ENCODE data around the gene PDCD2L. TPM values are rescaled to one million over a fixed set of nuclear protein-coding genes. Genes with fewer than 3 reads are reported as not detected.
"Not testable (repeated sequence)": the region's sequence is repeated elsewhere in the genome, so short reads cannot be mapped to it uniquely, and the experiment has no call there.

PDCD2L gene
- total RNA-seq, 2 experiments from 2014 or later, result 29.8 TPM

DNA sequence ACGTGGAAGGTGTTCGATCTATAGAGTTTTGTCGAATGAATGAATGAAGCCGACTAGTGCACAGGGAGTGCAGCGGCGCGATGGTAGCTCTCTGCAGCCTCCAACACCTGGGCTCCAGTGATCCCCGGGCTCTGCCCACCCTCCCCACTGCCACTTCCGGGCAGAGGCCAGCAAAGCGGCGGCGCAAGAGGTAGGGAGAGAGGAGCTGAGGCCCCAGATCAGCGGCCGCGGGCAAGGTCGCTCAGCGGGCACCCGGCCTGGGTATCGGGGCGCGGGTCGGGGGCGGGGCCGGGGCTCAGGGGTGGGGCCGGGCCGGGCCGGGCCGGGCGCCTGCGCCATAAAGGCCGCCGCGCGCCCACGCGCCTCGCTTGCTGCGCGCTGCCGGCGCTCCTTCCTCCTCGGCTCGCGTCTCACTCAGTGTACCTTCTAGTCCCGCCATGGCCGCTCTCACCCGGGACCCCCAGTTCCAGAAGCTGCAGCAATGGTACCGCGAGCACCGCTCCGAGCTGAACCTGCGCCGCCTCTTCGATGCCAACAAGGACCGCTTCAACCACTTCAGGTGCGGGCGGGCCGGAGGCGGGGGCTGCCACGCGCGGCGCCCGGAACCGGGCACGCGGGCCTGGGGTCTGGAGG is 39.3 kb upstream of the PDCD2L start, which contains the start of gene GPI:
GPI (plus strand) TSS at position 367 of the 633 bp plus-strand sequence; CDS start at position 438, 71 bp downstream.
- DNase-seq, result peak; percentile 79
- Mint-ChIP-seq H3K27me3 (no peaks in the 10 kb centered on the region), H3K4me1 (ENCODE audit: low read depth) (peaks cover 38% of the 10 kb centered on the region), H3K27ac (peak within 1 kb of the TSS; percentile 84), H3K4me3 (peak within 1 kb of the TSS; percentile 95), H3K9me3 (no peaks in the 10 kb centered on the region), H3K36me3 (peaks cover 37% of the 10 kb centered on the region)
- ChIA-PET CTCF (interaction anchor here (1.0 to 1.1 kb wide), 2 partner anchors 14 to 18 kb away, joined by 3 to 4 read pairs; no protein-coding TSS in a partner anchor), POLR2A (interaction anchor here (0.7 to 1.4 kb wide), 4 partner anchors 9 to 187 kb away, joined by 3 to 5 read pairs (median 4); no protein-coding TSS in a partner anchor)
- intact Hi-C loops (cut with micrococcal nuclease), result loop anchor here (2.0 kb wide), 1 partner anchor 66 kb away; no protein-coding TSS in a partner anchor

DNA sequence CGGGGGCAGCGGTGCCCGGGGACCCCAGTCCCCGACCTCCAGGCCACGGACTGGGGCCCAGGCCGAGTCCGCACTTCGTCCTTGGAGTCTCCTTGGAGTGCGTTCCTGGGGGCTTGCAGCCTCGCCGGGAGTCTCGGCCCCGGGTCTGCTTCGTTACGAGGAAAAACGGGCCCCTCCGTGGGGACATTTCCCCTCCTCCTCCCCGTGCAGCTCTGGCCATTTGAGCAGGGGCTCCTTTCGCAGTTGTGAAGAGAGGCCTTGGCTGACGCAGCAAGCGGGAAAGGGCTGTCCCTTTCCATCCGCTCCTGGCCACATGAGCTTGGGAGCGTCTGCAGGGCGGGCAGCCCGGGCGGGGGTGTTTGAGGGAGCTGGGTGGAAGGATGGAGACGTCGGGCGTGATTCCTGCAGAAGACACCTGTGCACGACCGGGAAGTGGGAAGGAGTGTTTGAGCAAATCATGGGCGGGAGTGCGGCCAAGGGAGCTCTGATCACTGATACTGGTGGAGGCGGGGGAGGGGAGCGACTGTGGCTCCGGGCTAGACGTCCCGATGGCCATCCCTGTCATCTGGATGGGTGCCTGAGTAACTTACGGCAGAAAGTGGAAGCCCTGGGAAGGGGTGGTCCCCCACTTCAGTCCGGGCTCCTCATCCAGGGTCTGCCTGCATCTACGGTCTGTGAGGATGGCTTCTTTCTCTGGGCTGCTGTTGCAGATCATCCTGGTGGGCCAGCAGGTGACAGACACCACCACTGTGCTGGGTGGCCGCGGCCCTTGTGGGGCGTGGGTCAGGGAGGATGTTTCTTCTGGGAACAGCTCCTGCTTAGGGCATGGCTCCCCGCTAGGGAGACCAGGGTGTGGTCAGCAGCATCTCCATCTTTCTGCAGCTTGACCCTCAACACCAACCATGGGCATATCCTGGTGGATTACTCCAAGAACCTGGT is 38.5 kb upstream of the PDCD2L start:
- Mint-ChIP-seq H3K9me3 (no peaks in the 10 kb centered on the region), H3K27me3 (no peaks in the 10 kb centered on the region), H3K4me3 (peak overlapping the region; percentile 95), H3K4me1 (ENCODE audit: low read depth) (peaks cover 39% of the 10 kb centered on the region), H3K27ac (peak overlapping the region; percentile 84), H3K36me3 (peaks cover 40% of the 10 kb centered on the region)
- intact Hi-C loops (cut with micrococcal nuclease), result loop anchor here (2.0 kb wide), 1 partner anchor 65 kb away; no protein-coding TSS in a partner anchor
- peak; percentile 38 for DNase-seq
- POLR2A ChIA-PET, result interaction anchor here (0.7 to 1.4 kb wide), 4 partner anchors 10 to 187 kb away, joined by 3 to 5 read pairs (median 4); no protein-coding TSS in a partner anchor
- CTCF ChIA-PET, result interaction anchor here (1.0 to 1.1 kb wide), 2 partner anchors 15 to 19 kb away, joined by 3 to 4 read pairs; no protein-coding TSS in a partner anchor

DNA sequence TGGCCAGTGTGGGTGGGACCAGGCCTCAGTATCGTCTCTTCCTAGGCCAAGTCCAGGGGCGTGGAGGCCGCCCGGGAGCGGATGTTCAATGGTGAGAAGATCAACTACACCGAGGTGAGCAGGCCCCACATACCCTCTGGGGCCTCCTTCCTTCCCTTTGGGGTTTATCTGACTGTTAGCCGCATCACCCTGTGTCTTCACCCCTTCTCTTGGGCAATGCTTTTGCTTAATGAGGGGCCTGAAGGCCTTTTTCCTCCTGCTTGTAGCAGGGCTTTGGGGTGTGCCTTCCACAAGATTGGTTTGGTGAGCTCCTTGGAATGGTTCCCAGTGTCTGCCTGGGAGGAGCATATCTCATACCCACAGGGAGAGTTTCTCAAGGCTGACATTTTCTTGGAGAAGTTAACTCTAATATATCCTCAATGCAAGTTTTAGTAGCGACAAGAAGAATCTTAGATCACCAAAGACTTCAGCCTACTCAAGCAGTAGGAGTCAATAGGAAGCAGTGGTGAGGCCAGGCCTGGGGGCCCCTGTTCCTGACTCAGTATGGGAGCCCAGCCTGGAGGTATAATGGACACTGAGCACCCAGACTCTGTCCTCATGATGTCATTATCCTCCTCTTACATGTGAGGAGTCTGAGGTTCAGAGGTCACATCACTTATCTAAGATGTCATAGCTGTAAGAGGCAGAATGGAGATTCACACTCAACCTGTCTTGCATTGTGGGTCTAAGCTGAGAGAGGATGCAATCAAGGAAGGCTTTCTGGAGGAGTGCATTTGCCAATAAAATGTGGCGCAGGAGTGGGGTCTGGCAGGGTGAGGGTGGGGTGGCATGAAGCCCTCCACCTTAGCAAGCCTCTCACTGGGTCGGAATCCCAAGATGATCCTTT is 37.2 kb upstream of the PDCD2L start:
- POLR2A ChIA-PET, result interaction anchor here (1.0 kb wide), 1 partner anchor 63 kb away, joined by 3 read pairs; no protein-coding TSS in a partner anchor
- Mint-ChIP-seq H3K4me1 (ENCODE audit: low read depth) (peaks cover 45% of the 10 kb centered on the region), H3K36me3 (peaks cover 48% of the 10 kb centered on the region), H3K27me3 (no peaks in the 10 kb centered on the region), H3K4me3 (peak overlapping the region; percentile 95), H3K27ac (peak overlapping the region; percentile 84), H3K9me3 (no peaks in the 10 kb centered on the region)
- intact Hi-C loops (cut with micrococcal nuclease), result no loop called here
- no peak for DNase-seq
- CTCF ChIA-PET, result no interaction called here

DNA sequence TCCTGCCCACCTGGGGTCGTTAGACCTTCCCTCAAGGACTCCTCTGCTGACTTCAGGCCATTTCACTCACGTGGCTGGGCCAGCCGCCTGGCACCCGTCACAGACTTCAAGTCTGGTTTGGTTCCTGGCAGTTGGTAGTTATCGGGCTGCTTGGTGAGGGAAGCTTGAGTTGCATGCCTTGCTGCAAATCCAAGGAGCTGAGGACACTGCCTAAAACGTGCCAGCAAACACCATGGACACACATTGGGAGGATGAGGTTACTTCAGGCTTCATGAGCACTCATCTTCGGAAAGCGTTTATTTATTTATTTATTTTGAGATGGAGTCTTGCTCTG is 36.6 kb upstream of the PDCD2L start:
- ChIA-PET CTCF (no interaction called here), POLR2A (no interaction called here)
- Mint-ChIP-seq H3K9me3 (no peaks in the 10 kb centered on the region), H3K4me1 (ENCODE audit: low read depth) (peaks cover 45% of the 10 kb centered on the region), H3K4me3 (no peak overlapping the region), H3K36me3 (peaks cover 52% of the 10 kb centered on the region), H3K27ac (no peak overlapping the region), H3K27me3 (no peaks in the 10 kb centered on the region)
- DNase-seq, result no peak
- intact Hi-C loops (cut with micrococcal nuclease), result no loop called here

DNA sequence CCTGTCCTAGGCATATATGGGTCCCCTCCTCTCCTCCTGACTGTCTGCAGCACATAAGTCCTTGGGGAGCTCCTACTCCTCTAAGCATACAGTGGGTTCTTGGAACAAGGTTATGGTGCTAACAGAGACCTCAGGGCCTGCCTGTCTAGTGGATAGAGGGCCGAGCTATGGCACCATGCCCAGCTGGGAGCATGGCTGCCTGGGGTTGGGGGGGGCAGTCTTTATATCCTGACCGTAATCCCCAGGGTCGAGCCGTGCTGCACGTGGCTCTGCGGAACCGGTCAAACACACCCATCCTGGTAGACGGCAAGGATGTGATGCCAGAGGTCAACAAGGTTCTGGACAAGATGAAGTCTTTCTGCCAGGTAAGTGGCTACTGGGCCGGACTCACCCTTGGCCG is 35.9 kb upstream of the PDCD2L start:
- POLR2A ChIA-PET, result no interaction called here
- no peak for DNase-seq
- H3K4me1 Mint-ChIP-seq (ENCODE audit: low read depth), result peaks cover 41% of the 10 kb centered on the region
- H3K9me3 Mint-ChIP-seq, result no peaks in the 10 kb centered on the region
- H3K27me3 Mint-ChIP-seq, result no peaks in the 10 kb centered on the region
- intact Hi-C loops (cut with micrococcal nuclease), result no loop called here
- H3K27ac Mint-ChIP-seq, result no peak overlapping the region
- CTCF ChIA-PET, result interaction anchor here (0.9 kb wide), 1 partner anchor 9 kb away, joined by 4 read pairs; no protein-coding TSS in a partner anchor
- no peak overlapping the region for H3K4me3 Mint-ChIP-seq
- H3K36me3 Mint-ChIP-seq, result peaks cover 52% of the 10 kb centered on the region

DNA sequence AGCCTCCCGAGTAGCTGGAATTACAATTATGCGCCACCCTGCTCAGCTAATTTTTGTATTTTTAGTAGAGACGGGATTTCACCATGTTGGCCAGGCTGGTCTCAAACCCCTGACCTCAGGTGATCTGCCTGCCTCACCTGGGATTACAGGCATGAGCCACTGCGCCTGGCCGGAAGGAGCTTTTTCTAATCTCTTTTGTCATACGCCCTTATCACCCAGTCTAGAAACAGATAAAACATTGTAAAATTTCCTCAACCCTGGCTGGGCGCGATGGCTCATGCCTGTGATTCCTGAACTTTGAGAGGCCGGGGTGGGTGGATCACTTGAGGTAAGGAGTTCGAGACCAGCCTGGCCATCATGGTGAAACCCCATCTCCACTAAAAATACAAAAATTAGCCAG is 35.0 kb upstream of the PDCD2L start:
- ChIA-PET POLR2A (interaction anchor here (0.6 to 0.9 kb wide), 2 partner anchors 10 to 113 kb away, joined by 3 to 4 read pairs; partner anchors contain the start of gene WTIP), CTCF (interaction anchor here (0.9 kb wide), 1 partner anchor 10 kb away, joined by 4 read pairs; no protein-coding TSS in a partner anchor)
- H3K9me3 Mint-ChIP-seq; H3K27me3 Mint-ChIP-seq; H3K4me3 Mint-ChIP-seq; H3K27ac Mint-ChIP-seq; DNase-seq; intact Hi-C loops (cut with micrococcal nuclease): not testable (repeated sequence)
- H3K36me3 Mint-ChIP-seq, result peaks cover 56% of the 10 kb centered on the region
- H3K4me1 Mint-ChIP-seq (ENCODE audit: low read depth), result peaks cover 43% of the 10 kb centered on the region

DNA sequence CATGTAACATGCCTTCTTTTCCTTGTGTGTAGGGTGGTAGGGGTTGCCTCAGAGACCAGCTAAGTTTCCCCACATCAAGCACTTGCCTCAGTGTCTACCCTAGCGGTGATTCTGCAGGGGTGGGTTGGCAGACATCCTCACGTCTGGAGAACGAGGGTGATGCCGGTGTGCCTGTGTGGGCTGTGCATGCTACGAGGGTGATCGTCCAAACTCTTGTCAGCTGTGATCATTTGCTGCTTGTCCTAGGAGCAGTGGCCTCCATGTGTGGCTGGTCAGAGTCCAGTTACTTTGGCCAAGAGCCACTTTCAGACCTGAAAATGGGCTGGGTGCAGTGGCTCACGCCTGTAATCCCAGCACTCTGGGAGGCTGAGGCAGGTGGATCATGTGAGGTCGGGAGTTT is 34.1 kb upstream of the PDCD2L start:
- Mint-ChIP-seq H3K4me1 (ENCODE audit: low read depth) (peaks cover 40% of the 10 kb centered on the region), H3K4me3 (no peak overlapping the region)
- POLR2A ChIA-PET, result interaction anchor here (1.0 kb wide), 1 partner anchor 17 kb away, joined by 5 read pairs; no protein-coding TSS in a partner anchor

DNA sequence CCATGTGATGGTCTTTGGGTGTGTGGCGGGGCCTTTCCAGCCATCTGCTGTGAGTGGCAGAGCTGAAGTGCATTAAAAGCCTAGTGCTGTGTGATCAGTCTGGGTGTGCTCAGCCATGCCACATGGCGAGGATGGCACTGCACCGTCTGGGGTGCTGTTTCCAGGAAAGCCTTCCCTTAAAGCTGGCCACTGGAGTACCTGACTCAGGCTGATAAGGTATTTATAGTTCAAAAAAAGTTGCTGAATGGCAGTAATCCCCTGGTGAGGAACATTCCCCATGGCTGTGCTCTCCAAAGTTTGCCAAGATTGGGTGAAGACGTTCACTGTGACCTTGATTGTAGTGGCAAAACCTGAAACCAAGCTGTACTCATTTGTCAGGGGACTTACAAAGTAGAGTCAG is 33.2 kb upstream of the PDCD2L start:
- H3K36me3 Mint-ChIP-seq, result peaks cover 65% of the 10 kb centered on the region
- no peaks in the 10 kb centered on the region for H3K27me3 Mint-ChIP-seq
- ChIA-PET CTCF (interaction anchor here (0.7 to 1.3 kb wide), 3 partner anchors 56 to 138 kb away, joined by 3 to 4 read pairs (median 3); partner anchors contain the start of gene UBA2), POLR2A (interaction anchor here (0.6 to 1.0 kb wide), 2 partner anchors 16 to 328 kb away, joined by 3 to 5 read pairs; no protein-coding TSS in a partner anchor)
- no peak overlapping the region for H3K4me3 Mint-ChIP-seq
- no peaks in the 10 kb centered on the region for H3K9me3 Mint-ChIP-seq
- DNase-seq, result no peak
- H3K27ac Mint-ChIP-seq, result no peak overlapping the region
- intact Hi-C loops (cut with micrococcal nuclease), result no loop called here
- peaks cover 45% of the 10 kb centered on the region for H3K4me1 Mint-ChIP-seq (ENCODE audit: low read depth)

More for the DNA sequence above, 34.1 kb upstream of the PDCD2L start:
- CTCF ChIA-PET, result no interaction called here
- Mint-ChIP-seq H3K27me3 (no peaks in the 10 kb centered on the region), H3K27ac (no peak overlapping the region), H3K9me3 (no peaks in the 10 kb centered on the region), H3K36me3 (peaks cover 62% of the 10 kb centered on the region)
- intact Hi-C loops (cut with micrococcal nuclease), result no loop called here
- no peak for DNase-seq

DNA sequence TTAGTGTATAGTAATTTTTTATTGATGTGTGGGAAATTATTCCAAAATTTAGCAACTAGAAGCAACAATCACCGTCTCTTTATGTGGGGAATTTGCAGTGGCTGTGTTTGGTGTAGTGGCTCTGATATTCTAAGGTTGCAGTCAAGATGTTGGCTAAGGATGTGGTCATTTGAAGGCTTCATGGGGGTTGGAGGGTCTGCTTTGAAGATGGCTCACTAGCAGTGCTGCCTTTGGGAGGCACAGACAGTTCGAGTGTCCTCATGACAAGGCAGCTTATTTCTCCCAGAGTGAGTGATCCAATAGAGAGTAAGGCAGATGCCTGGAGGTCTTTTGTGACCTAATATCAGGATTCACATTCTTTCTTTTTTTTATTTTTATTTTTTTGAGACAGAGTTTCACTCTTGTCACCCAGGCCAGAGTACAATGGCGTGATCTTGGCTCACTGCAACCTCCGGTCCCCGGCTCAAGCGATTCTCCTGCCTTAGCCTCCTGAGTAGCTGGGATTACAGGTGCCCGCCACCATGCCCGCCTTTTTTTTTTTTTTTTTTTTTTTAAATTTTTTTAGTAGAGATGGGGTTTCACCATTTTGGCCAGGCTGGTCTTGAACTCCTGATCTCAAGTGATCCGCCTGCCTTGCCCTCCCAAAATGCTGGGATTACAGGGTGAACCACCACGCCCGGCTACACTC is 30.5 kb upstream of the PDCD2L start:
- ChIA-PET POLR2A (no interaction called here), CTCF (interaction anchor here (0.6 kb wide), 1 partner anchor 90 kb away, joined by 3 read pairs; no protein-coding TSS in a partner anchor)
- peaks cover 54% of the 10 kb centered on the region for H3K36me3 Mint-ChIP-seq
- no peak overlapping the region for H3K4me3 Mint-ChIP-seq
- no peaks in the 10 kb centered on the region for H3K27me3 Mint-ChIP-seq
- H3K27ac Mint-ChIP-seq, result no peak overlapping the region
- DNase-seq, result no peak
- no peaks in the 10 kb centered on the region for H3K9me3 Mint-ChIP-seq
- H3K4me1 Mint-ChIP-seq (ENCODE audit: low read depth), result peaks cover 22% of the 10 kb centered on the region
- intact Hi-C loops (cut with micrococcal nuclease), result no loop called here

DNA sequence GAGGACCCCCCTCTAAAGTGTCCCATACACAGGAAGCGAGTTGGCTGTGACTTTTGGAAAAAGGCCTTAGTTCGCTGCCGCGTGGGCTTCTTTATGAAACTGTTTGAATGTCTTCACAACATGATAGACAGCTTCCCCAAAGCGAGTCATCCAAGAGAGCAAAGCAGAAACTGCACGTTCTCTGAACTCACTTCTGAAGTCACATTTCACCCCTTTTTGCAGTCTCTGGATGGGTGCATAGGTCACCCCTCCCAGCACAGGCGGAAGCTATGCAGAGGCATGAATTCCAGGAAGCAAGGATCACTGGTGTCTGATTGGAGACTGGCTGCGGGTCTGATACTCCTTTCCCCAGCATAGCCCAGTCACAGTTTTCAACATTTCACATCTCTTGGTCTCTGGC is 28.6 kb upstream of the PDCD2L start:
- H3K9me3 Mint-ChIP-seq, result no peaks in the 10 kb centered on the region
- H3K27ac Mint-ChIP-seq, result peak overlapping the region; percentile 49
- H3K36me3 Mint-ChIP-seq, result peaks cover 58% of the 10 kb centered on the region
- no peak overlapping the region for H3K4me3 Mint-ChIP-seq
- no peaks in the 10 kb centered on the region for H3K27me3 Mint-ChIP-seq
- DNase-seq, result no peak
- ChIA-PET POLR2A (interaction anchor here (0.6 kb wide), 1 partner anchor 108 kb away, joined by 3 read pairs; no protein-coding TSS in a partner anchor), CTCF (no interaction called here)
- intact Hi-C loops (cut with micrococcal nuclease), result no loop called here
- peaks cover 20% of the 10 kb centered on the region for H3K4me1 Mint-ChIP-seq (ENCODE audit: low read depth)

Data from activated CD4-positive, alpha-beta memory T cell treated with anti-CD3 and anti-CD28 coated beads for 36 hours (primary cell).